Activated naive CD4-positive, alpha-beta T cell treated with anti-CD3 and anti-CD28 coated beads, Interleukin-2, amount 50 U/mL, for 72 hours (primary cell): ENCODE measurements around the gene CLCN5. TPM values are rescaled to one million over a fixed set of nuclear protein-coding genes. Genes with fewer than 3 reads are reported as not detected.
A peak's percentile ranks its signal among the peaks of the same experiment; 100 is the strongest.

Source experiments
- ATAC-seq, 2 donors: fragments of 150-1000 bp; cut with Tn5 transposase; 2 replicates each; pipeline ENCODE4 v1.10.0; 2021; ENCODE audit warnings: mild to moderate bottlenecking in 2 of 2, moderate library complexity in 2 of 2
- DNase-seq, 2 donors: peaks; one replicate each; pipeline ENCODE4 v3.0.0; 2021 to 2022; ENCODE audit warnings: low spot score in 2 of 2
- H3K27ac Mint-ChIP-seq, 2 donors: one replicate each; pipeline ENCODE4 v1.8.0; 2022; ENCODE audit warnings: mild to moderate bottlenecking in 2 of 2, mixed read lengths in 2 of 2
- H3K36me3 Mint-ChIP-seq, 2 donors: one replicate each; pipeline ENCODE4 v1.8.0; 2022; ENCODE audit warnings: mixed read lengths in 2 of 2
- H3K9me3 Mint-ChIP-seq, 2 donors: one replicate each; pipeline ENCODE4 v1.8.0; 2022; ENCODE audit warnings: mixed read lengths in 2 of 2
- total RNA-seq, 2 donors: library from RNA; stranded (reverse); gene quantifications; one replicate each; pipeline ENCODE4 v1.2.3, GENCODE V29; 2022

The CLCN5 gene
- total RNA-seq, 2 donors from 2014 or later = 3.6 to 5.6 TPM

- Mint-ChIP-seq H3K36me3 (no peaks in the 10 kb centered on the region), H3K27ac (no peak overlapping the region), H3K9me3 (no peaks in the 10 kb centered on the region)
- ATAC-seq (peak; percentile 53 to 74), DNase-seq (peak in 1 of 2 donors; percentile 35)
These were observed 6.8 kb upstream of the CLCN5 start for GRCh38 chrX:49915361-49916222.

GRCh38 chrX:49919617-49920016, 2.8 kb upstream of the CLCN5 start:
- Mint-ChIP-seq H3K36me3 (peaks cover 2% of the 10 kb centered on the region in 2 donors), H3K27ac (peak overlapping the region in 1 of 2 donors; percentile 60), H3K9me3 (no peaks in the 10 kb centered on the region)
- ATAC-seq (no peak), DNase-seq (peak in 1 of 2 donors; percentile 22)

GRCh38 chrX:49921109-49921508, 1.3 kb upstream of the CLCN5 start:
- Mint-ChIP-seq H3K9me3 (no peaks in the 10 kb centered on the region), H3K27ac (no peak overlapping the region), H3K36me3 (peaks cover 6 to 7% of the 10 kb centered on the region in 2 donors)
- DNase-seq (no peak), ATAC-seq (no peak)

- no peaks in the 10 kb centered on the region for H3K9me3 Mint-ChIP-seq
- ATAC-seq (no peak), DNase-seq (no peak)
- no peak overlapping the region for H3K27ac Mint-ChIP-seq
- peaks cover 11 to 14% of the 10 kb centered on the region in 2 donors for H3K36me3 Mint-ChIP-seq
These were observed 2.8 kb downstream of the CLCN5 start for GRCh38 chrX:49925176-49925575.

- ATAC-seq (no peak), DNase-seq (no peak)
- no peak overlapping the region for H3K27ac Mint-ChIP-seq
- H3K36me3 Mint-ChIP-seq = peaks cover 6 to 9% of the 10 kb centered on the region in 2 donors
- H3K9me3 Mint-ChIP-seq = no peaks in the 10 kb centered on the region
These were observed 7.6 kb downstream of the CLCN5 start for GRCh38 chrX:49930039-49930438.

- no peak for DNase-seq
- no peaks in the 10 kb centered on the region for H3K36me3 Mint-ChIP-seq
- H3K27ac Mint-ChIP-seq = no peak overlapping the region
- ATAC-seq = no peak
- H3K9me3 Mint-ChIP-seq = no peaks in the 10 kb centered on the region
These were observed 10.4 kb downstream of the CLCN5 start for GRCh38 chrX:49932791-49933190.

GRCh38 chrX:49934148-49934547, 11.8 kb downstream of the CLCN5 start:
- no peaks in the 10 kb centered on the region for H3K36me3 Mint-ChIP-seq
- H3K9me3 Mint-ChIP-seq = no peaks in the 10 kb centered on the region
- ATAC-seq = no peak
- H3K27ac Mint-ChIP-seq = peak overlapping the region in 1 of 2 donors; percentile 81
- no peak for DNase-seq

GRCh38 chrX:49934729-49935128, 12.3 kb downstream of the CLCN5 start:
- no peak for ATAC-seq
- no peaks in the 10 kb centered on the region for H3K36me3 Mint-ChIP-seq
- H3K27ac Mint-ChIP-seq = no peak overlapping the region
- H3K9me3 Mint-ChIP-seq = no peaks in the 10 kb centered on the region
- no peak for DNase-seq

- no peak for ATAC-seq
- Mint-ChIP-seq H3K9me3 (no peaks in the 10 kb centered on the region), H3K36me3 (no peaks in the 10 kb centered on the region), H3K27ac (no peak overlapping the region)
- no peak for DNase-seq
These were observed 25.4 kb downstream of the CLCN5 start for GRCh38 chrX:49947781-49948180.

- no peak for ATAC-seq
These were observed 27.6 kb downstream of the CLCN5 start for GRCh38 chrX:49949961-49950360.

GRCh38 chrX:49951524-49952193, 29.3 kb downstream of the CLCN5 start:
- ATAC-seq = no peak
- H3K27ac Mint-ChIP-seq = no peak overlapping the region
- DNase-seq = no peak
- no peaks in the 10 kb centered on the region for H3K9me3 Mint-ChIP-seq
- H3K36me3 Mint-ChIP-seq = no peaks in the 10 kb centered on the region

More at GRCh38 chrX:49949961-49950360, 27.6 kb downstream of the CLCN5 start:
- no peak for DNase-seq
- Mint-ChIP-seq H3K36me3 (no peaks in the 10 kb centered on the region), H3K9me3 (no peaks in the 10 kb centered on the region), H3K27ac (no peak overlapping the region)

- Mint-ChIP-seq H3K36me3 (no peaks in the 10 kb centered on the region), H3K9me3 (no peaks in the 10 kb centered on the region), H3K27ac (no peak overlapping the region)
- ATAC-seq (no peak), DNase-seq (no peak)
These were observed 33.9 kb downstream of the CLCN5 start for GRCh38 chrX:49956313-49956712.

- no peaks in the 10 kb centered on the region for H3K36me3 Mint-ChIP-seq
- no peak for ATAC-seq
These were observed 36.5 kb downstream of the CLCN5 start for GRCh38 chrX:49958727-49959485.

GRCh38 chrX:49959602-49960001, 37.2 kb downstream of the CLCN5 start:
- H3K9me3 Mint-ChIP-seq = no peaks in the 10 kb centered on the region
- no peak for DNase-seq
- H3K36me3 Mint-ChIP-seq = no peaks in the 10 kb centered on the region
- ATAC-seq = no peak
- no peak overlapping the region for H3K27ac Mint-ChIP-seq

More at GRCh38 chrX:49958727-49959485, 36.5 kb downstream of the CLCN5 start:
- no peaks in the 10 kb centered on the region for H3K9me3 Mint-ChIP-seq
- no peak for DNase-seq
- H3K27ac Mint-ChIP-seq = no peak overlapping the region

GRCh38 chrX:49960061-49960460, 37.7 kb downstream of the CLCN5 start:
- Mint-ChIP-seq H3K9me3 (no peaks in the 10 kb centered on the region), H3K36me3 (no peaks in the 10 kb centered on the region), H3K27ac (no peak overlapping the region)
- DNase-seq (no peak), ATAC-seq (no peak)

GRCh38 chrX:49970674-49971073, 48.3 kb downstream of the CLCN5 start:
- no peak overlapping the region for H3K27ac Mint-ChIP-seq
- peaks cover 0 to 5% of the 10 kb centered on the region in 2 donors for H3K36me3 Mint-ChIP-seq
- no peaks in the 10 kb centered on the region for H3K9me3 Mint-ChIP-seq
- ATAC-seq (no peak), DNase-seq (no peak)

- no peak for DNase-seq
- peaks cover 0 to 5% of the 10 kb centered on the region in 2 donors for H3K36me3 Mint-ChIP-seq
- H3K27ac Mint-ChIP-seq = no peak overlapping the region
- no peaks in the 10 kb centered on the region for H3K9me3 Mint-ChIP-seq
- no peak for ATAC-seq
These were observed 50.0 kb downstream of the CLCN5 start for GRCh38 chrX:49972328-49972860.
